Endometrial microvascular endothelial cells (primary cell): ENCODE data around the gene ATXN10. TPM values are rescaled to one million over a fixed set of nuclear protein-coding genes. Genes with fewer than 3 reads are reported as not detected.
"Not testable (repeated sequence)": the region's sequence is repeated elsewhere in the genome, so short reads cannot be mapped to it uniquely, and the experiment has no call there.

ENCODE experiments used
- in situ Hi-C: cut with HindIII; loops from 2 replicates; pipeline ENCODE4 v1.10.0; 2017; ENCODE audit warnings: low sequenced_read_pairs, low pct_unique_long_range_greater_than_20kb; ENCODE audit errors: inconsistent ontology term
- total RNA-seq: library from RNA; depleted of rRNA; stranded (reverse); fragments of >200 nt; gene quantifications from one replicate; pipeline ENCODE4 v1.2.3, GENCODE V29; 2015; ENCODE audit errors: inconsistent ontology term

The ATXN10 gene
- total RNA-seq, 1 donor from 2014 or later, result 132 TPM

DNA sequence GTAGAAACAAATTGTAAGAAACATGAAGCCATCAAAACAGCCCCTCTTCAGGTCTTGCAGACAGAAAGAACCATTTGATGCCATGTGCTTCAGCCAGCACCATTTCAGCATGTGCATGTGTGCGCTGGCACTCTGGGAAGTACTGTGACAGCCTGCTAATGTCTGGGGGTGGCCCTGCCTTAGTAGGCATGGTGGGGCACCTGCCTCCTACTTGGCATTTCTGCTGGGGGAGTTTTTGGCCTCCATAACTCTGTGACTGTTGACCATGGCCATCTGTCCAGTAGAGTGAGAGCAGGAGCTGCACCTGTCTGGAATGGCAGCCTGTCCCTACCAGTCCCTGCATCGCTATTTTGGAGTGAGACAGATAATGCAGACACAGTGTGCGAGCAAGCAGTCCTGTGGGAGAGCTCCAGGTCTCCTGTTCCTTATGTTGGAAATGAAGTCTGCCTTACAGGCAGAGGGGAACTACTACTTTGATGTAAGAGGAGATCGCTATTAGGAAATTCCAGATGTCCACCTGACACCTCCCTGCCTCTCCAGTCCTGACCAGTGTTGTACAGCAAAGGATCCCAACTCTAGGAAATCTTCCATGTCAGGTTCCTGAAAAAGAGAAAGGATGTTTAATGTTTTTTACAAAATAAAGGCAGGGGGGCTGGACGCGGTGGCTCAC, 102.5 kb downstream of the ATXN10 start:
- in situ Hi-C loops, result no loop called here

DNA sequence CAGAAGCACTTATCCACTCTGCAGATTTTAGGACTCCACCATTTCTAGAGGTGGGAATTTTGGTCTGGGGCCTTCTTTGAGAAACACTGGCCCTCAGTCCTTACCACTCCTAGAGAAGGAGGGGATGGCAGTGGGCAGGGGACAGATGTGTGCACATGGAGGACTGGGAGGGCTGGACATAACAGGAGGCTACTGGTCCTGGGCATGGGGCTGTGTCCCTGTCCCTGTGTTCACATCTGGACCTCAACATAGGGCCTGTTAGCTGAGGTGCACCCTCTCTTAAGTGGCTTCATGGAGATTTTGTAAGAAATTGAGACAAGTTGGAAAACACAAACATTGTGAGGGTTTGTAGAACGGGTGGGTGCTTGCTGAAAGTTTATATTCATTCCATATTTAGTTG, 103.4 kb downstream of the ATXN10 start:
- in situ Hi-C loops, result no loop called here

DNA sequence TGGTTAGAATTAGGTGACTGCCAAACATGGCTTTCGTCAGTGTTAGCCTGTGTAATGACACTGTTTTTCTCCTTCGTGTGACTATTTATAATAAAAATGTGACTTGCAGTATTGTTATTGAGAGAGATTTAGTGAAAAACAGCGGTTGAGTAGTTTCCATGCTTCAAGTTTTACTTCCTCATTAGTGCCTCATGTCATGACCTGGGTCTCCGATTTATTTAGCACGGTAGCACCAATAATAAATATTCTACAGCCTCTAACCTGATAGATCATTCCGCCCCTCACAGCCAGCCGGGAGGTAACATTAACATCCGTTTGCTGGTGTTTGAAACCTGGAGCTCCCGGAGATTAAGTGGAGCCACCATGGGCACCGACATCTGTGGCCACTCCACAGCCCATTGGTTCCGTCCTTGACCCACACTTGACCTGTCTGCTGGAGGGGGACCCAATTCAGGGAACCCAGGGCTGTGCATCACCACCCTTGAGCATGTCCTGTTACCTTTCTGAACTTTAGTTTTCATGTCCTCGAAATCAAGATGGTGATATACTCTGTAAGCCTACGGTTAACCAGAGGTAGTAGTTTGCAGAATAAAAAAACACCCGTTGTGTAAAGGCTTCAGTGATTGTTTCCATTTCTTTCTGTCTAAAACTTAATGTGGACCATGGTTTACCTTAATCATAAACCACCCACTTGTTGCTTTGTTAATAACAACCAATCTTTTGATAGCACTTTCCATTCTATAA, 104.1 kb downstream of the ATXN10 start:
- in situ Hi-C loops, result no loop called here

DNA sequence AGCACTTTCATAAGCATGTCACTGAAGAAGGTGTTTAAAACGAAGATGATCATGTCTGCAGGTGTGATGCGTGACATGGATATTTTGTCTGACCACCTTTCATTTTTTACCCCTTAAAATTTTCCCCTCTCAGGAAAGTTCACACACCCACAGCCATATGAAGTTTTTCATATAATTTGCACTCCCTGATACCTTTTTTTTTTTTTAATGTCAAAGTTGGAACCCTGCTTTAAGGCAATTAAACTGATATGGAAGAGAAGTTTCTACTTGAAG, 104.6 kb downstream of the ATXN10 start:
- in situ Hi-C loops, result no loop called here

DNA sequence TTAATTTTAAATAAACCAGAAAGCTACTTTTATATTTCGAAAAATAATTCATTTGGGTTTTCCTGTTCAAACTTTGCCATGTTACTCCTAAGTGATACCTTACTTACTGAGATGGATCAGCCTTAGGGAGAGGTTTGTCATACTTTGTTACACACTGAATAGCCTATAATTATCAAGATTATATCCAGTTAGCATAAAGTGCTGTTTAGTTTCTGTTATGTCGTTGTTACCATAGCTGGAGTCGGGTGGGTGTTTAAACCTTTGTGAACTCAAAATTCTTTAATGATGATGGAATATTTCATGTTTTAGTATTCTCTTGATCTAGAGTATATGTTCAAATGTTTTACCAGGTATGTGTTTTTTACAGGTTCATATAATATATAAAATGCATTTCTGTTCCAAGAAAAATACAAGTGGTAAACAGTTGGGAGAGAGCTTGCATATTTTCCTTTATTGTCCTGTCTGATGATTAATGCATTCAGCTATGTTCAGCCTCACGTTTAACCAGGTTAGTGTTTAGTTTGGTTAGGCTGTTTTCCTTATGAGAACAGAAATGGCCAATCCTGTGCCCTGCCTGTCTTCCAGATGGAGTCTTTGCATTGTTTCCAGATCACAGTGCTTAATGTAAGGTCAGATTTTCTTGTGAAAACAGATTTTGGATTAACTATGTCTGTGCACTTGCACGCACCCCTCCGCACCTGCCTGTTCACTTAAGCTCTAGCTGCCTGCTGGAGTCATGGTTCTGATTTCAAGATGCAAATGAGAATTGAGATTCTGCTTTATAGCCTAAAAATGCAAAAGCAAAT, 105.6 kb downstream of the ATXN10 start:
- in situ Hi-C loops, result no loop called here

DNA sequence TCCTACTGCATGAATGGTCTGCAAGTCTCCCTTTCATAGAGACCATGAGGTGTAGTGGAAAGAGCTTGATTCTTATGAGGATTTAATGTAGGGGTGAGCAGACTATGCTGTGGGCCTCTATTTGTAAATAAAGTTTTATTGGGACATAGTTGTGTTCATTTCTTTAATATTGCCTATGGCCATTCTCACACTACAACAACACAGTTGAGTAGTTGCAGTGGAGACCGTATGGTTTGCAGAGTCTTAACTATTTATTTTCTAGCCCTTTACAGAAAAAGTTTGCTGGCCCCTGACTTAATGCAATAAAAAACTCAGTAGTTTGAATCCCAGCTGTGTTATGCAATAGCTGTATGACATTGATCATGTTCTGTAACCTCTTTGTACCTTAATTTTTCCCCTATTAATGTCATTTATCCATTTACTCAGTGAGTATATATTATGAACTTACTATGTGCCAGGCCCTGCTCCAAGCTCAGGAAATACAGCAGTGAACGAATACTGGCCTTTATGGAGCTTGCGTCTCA, 106.3 kb downstream of the ATXN10 start:
- in situ Hi-C loops, result no loop called here

DNA sequence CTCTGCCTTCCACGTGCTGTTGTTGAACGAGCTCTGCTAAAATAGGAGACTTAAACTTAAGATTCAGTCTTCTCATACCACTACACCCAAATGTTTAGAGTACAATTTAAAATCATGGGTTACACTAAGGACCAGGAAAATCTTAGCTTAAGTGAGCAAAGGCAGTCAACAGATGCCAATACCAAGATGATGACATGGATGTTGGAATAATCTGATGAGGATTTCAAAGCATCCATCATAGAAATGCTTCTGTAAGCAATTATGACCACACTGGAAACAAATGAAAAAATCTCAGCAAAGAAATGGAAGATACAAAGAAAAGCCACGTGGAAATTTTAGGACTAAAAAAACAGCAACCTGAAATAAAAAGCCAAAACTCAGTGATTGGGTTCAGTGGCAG, 109.8 kb downstream of the ATXN10 start:
- in situ Hi-C loops, result no loop called here

DNA sequence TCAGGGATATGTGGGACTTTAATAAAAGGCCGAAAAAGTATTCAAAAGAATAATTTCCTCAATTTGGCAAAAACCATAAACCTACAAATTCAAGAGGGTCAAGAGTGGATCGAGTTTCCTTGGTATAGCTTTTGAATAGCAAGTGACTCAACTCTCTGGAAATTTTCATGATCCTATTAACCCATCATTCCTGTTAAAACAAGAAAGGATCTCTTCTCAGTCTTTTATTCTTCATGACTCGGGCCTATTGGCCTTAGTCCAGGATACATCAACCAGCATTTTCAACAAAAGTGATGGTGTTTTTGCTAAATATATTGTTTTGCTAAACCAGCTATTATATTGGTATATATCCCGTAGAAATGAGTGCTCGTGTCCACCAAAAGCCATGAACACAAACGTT, 110.3 kb downstream of the ATXN10 start:
- in situ Hi-C loops, result no loop called here

DNA sequence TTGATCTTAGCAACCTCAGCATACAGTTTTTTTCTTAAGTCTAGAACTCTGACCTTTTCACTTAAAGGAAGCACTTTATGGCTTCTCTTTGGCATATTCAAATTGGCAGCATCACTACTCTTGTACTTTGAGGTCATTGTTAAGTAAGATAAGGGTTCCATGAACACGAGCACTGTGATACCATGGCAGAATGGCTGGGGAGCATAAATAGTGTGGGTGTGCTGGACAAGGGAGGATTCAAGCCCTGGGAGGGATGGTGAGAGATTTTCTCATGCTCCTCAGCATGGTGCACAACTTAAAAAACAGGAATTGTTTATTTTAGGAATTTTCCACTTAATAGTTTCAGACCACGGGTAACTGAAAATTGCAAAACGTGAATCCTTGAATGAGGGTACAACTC, 111.4 kb downstream of the ATXN10 start:
- in situ Hi-C loops, result no loop called here

DNA sequence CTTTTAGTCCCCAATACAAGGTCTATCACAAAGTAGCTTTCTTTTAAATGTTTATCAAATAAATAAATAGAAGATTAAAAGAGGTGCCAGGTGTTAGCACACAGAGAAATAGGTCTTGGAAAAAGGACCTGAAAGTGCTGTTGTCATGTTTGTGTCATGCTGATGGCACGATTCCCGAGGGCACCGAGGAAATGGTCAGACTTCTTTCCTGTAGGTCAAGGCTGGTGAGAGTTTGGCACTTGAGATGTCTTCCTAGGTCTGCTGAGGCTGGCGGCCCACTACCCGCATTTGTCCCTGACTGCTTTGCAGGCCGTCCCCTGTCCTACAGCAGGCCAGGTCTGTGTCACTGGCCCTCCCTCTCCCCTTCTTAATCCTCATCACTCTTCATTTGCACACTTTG, 112.1 kb downstream of the ATXN10 start:
- in situ Hi-C loops, result no loop called here

DNA sequence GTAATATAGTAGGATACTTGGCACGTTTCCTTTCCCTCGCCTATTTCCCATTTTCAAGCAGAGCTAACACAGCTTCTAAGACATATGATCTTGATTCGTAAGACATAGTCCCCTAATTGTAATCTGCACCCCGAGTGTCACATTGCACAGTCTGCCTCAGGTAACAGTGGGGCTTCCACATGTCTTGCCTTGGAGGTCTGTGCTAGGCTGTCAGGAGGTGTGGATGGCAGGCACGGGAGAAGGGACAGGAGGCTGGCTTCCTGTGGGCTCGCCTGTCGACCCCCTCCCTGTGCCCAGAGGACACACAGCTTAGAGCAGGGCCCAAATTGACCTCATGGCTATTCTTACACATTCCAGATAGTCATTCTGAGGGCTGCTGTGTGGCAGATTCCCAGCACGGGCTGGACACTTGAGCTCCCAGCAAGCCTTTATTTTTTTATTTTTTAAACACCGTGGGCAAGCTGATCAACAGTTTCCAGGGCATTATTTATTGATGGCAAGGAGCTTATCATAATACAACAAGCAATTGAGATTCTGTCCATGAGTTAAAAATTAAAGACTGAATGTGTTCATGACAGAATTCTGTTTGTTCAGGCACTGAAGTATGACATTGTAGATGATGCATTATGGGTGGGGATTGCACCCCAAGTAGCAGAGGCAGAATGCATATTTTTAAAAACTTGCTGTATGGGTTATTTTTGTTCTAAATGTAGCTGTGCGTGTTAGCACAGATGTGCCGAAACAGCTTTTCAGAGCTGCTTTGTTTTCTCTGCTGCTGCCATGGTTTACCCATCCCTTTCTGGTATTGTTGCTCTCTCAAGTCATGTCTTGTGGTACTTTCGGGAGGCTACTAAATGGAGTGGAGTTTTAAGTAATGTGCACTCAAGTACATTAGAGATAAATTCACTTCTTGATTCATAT, 113.0 kb downstream of the ATXN10 start:
- in situ Hi-C loops, result no loop called here

DNA sequence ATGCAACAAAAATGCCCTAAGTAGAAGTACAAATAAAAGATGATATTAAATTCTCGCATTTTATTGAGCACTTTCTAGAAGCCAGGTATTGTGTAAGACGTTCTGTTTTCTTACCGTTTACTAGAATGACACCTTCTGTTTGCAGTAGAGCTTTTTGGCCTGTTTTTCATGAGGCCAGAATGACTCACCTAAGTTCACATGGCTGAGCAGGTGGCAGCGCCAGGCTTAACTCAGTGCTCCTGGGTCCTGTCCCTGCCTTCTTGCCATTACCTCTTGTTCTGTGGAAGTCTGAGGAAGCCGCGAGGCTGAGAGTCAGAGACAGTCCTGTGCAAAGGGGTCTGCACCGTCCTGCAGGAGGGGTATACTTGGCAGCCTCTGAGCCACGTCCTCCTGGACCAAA, 113.8 kb downstream of the ATXN10 start:
- in situ Hi-C loops, result no loop called here

DNA sequence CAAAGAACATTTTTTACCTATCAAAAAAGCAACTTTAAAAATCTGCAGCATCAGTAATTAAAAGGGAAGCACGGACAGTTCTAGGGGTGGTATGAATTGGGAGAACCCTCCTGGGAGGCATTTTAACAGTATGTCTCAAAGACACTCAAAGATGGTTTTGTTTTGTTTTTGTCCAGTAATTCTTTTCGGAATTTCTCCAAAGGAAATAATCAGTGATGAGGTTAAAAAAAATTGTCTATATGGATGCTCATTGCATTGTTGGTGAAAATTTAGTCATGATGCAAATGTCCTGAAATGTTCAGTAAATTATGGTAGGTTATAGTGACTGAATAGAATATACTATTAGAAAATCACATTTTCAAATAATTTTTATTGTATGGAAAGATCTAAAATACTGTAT, 115.1 kb downstream of the ATXN10 start:
- in situ Hi-C loops, result no loop called here

DNA sequence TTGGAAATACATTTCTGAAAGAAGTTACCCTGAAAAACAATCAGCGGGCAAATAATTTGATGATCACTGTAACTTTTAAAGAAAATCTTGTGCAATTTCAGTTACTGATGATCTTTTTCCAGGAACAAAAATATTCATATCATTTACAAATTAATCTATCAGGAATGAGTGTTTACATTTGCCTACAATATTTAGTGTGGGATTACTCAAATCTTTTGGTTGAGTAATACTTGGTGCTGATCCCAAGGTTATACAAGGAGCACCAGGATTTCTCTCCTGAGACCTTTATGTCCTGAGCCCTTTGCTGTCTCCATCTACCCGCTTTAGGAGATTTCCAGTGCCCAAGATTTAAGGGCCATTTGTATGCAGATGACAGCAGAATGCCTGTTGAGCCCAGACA, 116.1 kb downstream of the ATXN10 start:
- in situ Hi-C loops, result no loop called here

DNA sequence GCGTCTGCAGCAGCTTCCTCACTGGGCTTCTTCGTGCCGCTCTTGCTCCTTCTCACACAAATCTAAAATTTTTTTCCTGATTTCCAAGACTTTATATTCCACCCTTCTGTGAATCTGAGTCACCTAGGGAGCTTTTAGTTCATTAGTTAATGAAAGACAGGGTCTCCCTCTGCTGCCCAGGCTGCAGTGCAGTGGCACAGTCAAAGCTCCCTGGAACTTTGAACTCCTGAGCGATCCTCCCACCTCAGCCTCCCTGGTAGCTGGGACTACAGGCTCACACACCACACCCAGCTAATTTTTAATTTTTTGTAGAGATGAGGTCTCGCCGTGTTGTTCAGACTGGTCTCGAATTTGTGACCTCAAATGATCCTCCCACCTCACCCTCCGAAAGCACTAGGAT, 116.9 kb downstream of the ATXN10 start:
- in situ Hi-C loops, result no loop called here

DNA sequence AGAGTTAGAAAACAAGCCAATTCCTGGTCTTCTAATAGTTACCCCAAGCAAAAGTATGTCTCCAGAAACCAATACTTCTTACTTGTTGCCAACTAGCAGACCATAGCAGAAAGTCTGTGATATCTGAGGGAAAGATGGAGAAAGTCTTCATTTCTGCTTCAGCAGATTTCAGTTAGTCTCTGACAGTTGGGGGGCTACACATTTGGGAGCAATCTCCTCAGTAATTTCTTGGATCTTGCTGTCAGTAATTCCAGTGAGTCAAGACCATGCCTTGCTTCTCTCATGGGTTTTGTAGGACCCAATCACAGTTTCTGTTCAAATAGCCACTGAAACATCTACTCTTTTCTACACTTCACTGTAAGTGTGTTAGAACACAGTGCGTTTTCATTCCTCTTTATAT, 118.8 kb downstream of the ATXN10 start:
- in situ Hi-C loops, result no loop called here

DNA sequence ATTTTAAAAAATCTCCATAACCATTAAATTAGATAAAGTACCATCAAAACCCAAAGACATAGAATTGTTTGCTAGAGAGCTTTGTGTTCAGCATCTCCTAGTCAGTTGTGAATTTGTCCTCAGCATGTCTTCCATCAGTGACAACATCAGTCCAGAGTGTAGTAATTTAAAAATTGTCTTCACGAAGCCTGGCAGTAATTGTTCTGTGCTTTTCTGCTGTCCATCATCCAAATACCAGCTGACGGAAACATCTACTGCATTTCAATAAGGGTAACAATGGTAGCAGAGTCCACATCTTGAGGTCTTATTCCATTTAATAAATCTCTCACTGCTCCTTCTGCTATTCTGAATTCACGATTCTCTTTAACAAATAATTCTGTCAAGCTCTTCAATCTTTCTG, 121.5 kb downstream of the ATXN10 start:
- in situ Hi-C loops, result no loop called here

DNA sequence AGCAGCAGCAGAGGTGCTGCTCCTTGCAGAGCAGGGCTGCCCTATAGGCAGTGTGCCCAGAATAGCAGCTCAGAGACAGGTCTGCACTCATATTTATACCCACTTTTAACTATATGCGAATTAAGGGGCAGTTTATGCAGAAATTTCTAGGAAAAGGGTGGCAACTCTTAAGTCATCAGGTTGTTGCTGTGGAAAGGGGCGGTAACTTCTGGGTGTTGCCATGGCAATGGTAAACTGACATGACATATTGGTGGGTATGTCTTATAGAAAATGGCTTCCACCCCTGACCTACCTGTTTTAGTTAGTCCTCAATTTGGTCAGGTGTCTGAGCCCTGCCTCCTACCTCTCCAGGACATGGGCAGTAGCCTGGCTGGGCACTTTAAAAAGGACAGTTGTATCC, 122.3 kb downstream of the ATXN10 start:
- in situ Hi-C loops, result no loop called here

DNA sequence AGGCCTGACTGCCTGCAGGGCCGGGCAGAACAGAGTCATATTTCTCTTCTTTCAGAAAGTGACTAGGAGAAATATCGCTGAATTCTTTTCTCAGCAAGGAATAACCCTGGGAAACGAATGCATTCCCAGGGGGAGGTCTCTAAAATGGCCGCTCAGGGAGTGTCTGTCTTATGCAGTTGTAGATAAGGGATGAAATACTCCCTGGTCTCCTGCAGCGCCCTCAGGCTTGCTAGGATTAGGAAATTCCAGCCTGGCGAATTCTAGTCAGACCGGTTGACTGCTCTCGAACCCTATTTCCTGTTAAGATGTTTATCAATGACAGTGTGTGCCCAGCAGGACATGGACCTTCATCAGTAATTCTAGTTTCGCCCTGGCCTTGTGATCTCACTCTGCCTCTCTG, 124.4 kb downstream of the ATXN10 start:
- in situ Hi-C loops, result not testable (repeated sequence)
